CD4-positive, alpha-beta T cell (primary cell): Measurements from ENCODE around the gene EEF1A2. TPM values are rescaled to one million over a fixed set of nuclear protein-coding genes. Genes with fewer than 3 reads are reported as not detected.

Experiments
- ATAC-seq: fragments of 200-7000 bp; cut with Tn5 transposase; one replicate; pipeline ENCODE4 v1.10.0; 2022; ENCODE audit warnings: mild to moderate bottlenecking; ENCODE audit not compliant: poor library complexity
- CTCF ChIA-PET: fragments of 350-600 bp; sonication (Branson Sonifier 250); formaldehyde crosslinking; loops from one replicate; lab custom pipeline; 2021; ENCODE audit warnings: antibody characterized with exemption, inconsistent platforms; lab: Charles Lee
- POLR2A ChIA-PET: fragments of 350-600 bp; sonication (Branson Sonifier 250); formaldehyde crosslinking; loops from one replicate; lab custom pipeline; 2021; ENCODE audit warnings: antibody characterized with exemption, inconsistent platforms; lab: Charles Lee
- DNase-seq, 14 experiments: peaks; one replicate each; pipeline ENCODE4 v3.0.0-alpha.2; 2013 to 2020; ENCODE audit warnings: mixed read lengths in 2 of 14
- H3K27ac ChIP-seq, 2 donors: one replicate each; pipeline versions ENCODE4 v1.5.1 to v1.7.0; 2013; ENCODE audit warnings: low read length in 2 of 2, low read depth in 1 of 2, mild to moderate bottlenecking in 1 of 2
- H3K27me3 ChIP-seq, 2 experiments: 1 replicate in 1 of 2; 2 replicates in 1 of 2; pipeline versions ENCODE4 v1.6.1 to v1.7.0; 2013; ENCODE audit warnings: low read length in 2 of 2, control low read depth in 1 of 2, mild to moderate bottlenecking in 1 of 2, moderate library complexity in 1 of 2; ENCODE audit not compliant: insufficient read depth in 2 of 2, control insufficient read depth in 1 of 2
- H3K36me3 ChIP-seq: one replicate; pipeline ENCODE4 v1.6.1; 2013; ENCODE audit warnings: low read length, control low read depth; ENCODE audit not compliant: insufficient read depth
- H3K4me1 ChIP-seq: one replicate; pipeline ENCODE4 v1.6.1; 2013; ENCODE audit warnings: low read length, control low read depth; ENCODE audit not compliant: insufficient read depth
- H3K4me3 ChIP-seq: one replicate; pipeline ENCODE4 v1.5.1; 2013; ENCODE audit warnings: mild to moderate bottlenecking, low read length, moderate library complexity
- H3K9me3 ChIP-seq, 2 experiments: 1 replicate in 1 of 2; 2 replicates in 1 of 2; pipeline versions ENCODE4 v1.6.1 to v1.7.0; 2013; ENCODE audit warnings: low read length in 2 of 2, mild to moderate bottlenecking in 2 of 2, control low read depth in 1 of 2, moderate library complexity in 1 of 2; ENCODE audit not compliant: control insufficient read depth in 1 of 2, insufficient read depth in 1 of 2
- H3K27ac Mint-ChIP-seq: one replicate; pipeline ENCODE4 v1.8.0; 2020; ENCODE audit warnings: mixed read lengths
- H3K27me3 Mint-ChIP-seq: one replicate; pipeline ENCODE4 v1.8.0; 2021; ENCODE audit warnings: mixed read lengths
- H3K36me3 Mint-ChIP-seq: one replicate; pipeline ENCODE4 v1.8.0; 2021; ENCODE audit warnings: low read depth, mixed read lengths
- H3K4me1 Mint-ChIP-seq: one replicate; pipeline ENCODE4 v1.8.0; 2021; ENCODE audit warnings: low read depth, mixed read lengths
- H3K4me3 Mint-ChIP-seq: one replicate; pipeline ENCODE4 v1.8.0; 2020; ENCODE audit warnings: mild to moderate bottlenecking, mixed read lengths
- H3K9me3 Mint-ChIP-seq: one replicate; pipeline ENCODE4 v1.8.0; 2020; ENCODE audit warnings: mixed read lengths
- CTCF ChIP-seq: fragments of 200-600 bp; IDR thresholded peaks from one replicate; pipeline ENCODE4 v1.8.0; 2022; ENCODE audit warnings: antibody characterized with exemption, mild to moderate bottlenecking
- intact Hi-C, 2 experiments: fragments of 100-400 bp; cut with DNase I in 1 of 2; cut with micrococcal nuclease in 1 of 2; formaldehyde crosslinking; loops; one replicate each; pipeline versions ENCODE4 v1.15.1 to v1.9.0; 2023 to 2025; cut with DNase I, micrococcal nuclease
- total RNA-seq, 174 experiments: library from RNA in 2 of 174; stranded (reverse) in 2 of 174; gene quantifications; one replicate each; pipeline ENCODE4 v1.2.3 and lab custom pipeline; 2021 to 2026

Gene EEF1A2
- total RNA-seq, 2 experiments from 2014 or later = 0.92 to 1.1 TPM

- H3K9me3 Mint-ChIP-seq = no peaks in the 10 kb centered on the region
These were observed 40.2 kb upstream of the EEF1A2 start for GRCh38 chr20:63539092-63539430.

GRCh38 chr20:63538204-63539091 is 39.6 kb upstream of the EEF1A2 start:
- Histone ChIP-seq H3K4me1 (peaks cover 37% of the 10 kb centered on the region), H3K4me3 (peak overlapping the region; percentile 59), H3K9me3 (no peaks in the 10 kb centered on the region), H3K27ac (peak overlapping the region; percentile 59 to 73), H3K36me3 (no peaks in the 10 kb centered on the region), H3K27me3 (no peaks in the 10 kb centered on the region)
- ChIA-PET CTCF (interaction anchor here (0.8 to 2.9 kb wide), 21 partner anchors 10 to 442 kb away, joined by 3 to 18 read pairs (median 5); partner anchors contain the start of genes GMEB2, HELZ2, PPDPF and PRPF6), POLR2A (interaction anchor here (0.7 to 3.9 kb wide), 25 partner anchors 8 to 519 kb away, joined by 3 to 71 read pairs (median 6); partner anchors contain the start of genes ARFRP1, GMEB2, HELZ2 and LIME1)
- Mint-ChIP-seq H3K9me3 (no peaks in the 10 kb centered on the region), H3K27ac (peak overlapping the region; percentile 78), H3K4me1 (peaks cover 16% of the 10 kb centered on the region), H3K36me3 (no peaks in the 10 kb centered on the region), H3K27me3 (no peaks in the 10 kb centered on the region), H3K4me3 (peak overlapping the region; percentile 80)
- ATAC-seq = peak; percentile 15
- peak; percentile 42 for TF ChIP-seq CTCF
- peak in 9 of 14 experiments; percentile 20 to 82 (median 46) for DNase-seq
- intact Hi-C loops = loop anchor here (1.0 to 5.0 kb wide), 16 partner anchors 14 to 584 kb away; partner anchors contain the start of genes RTEL1 (in 1 of the 2), SAMD10 (in 1 of the 2) and TPD52L2 (in 1 of the 2)

More at GRCh38 chr20:63539092-63539430, 40.2 kb upstream of the EEF1A2 start:
- peaks cover 16% of the 10 kb centered on the region for H3K4me1 Mint-ChIP-seq
- Histone ChIP-seq H3K27ac (no peak overlapping the region), H3K27me3 (no peaks in the 10 kb centered on the region), H3K9me3 (no peaks in the 10 kb centered on the region), H3K4me1 (peaks cover 37% of the 10 kb centered on the region), H3K36me3 (no peaks in the 10 kb centered on the region), H3K4me3 (no peak overlapping the region)
- ChIA-PET CTCF (interaction anchor here (2.2 to 2.9 kb wide), 2 partner anchors 18 to 102 kb away, joined by 13 to 18 read pairs; partner anchors contain the start of gene PPDPF), POLR2A (interaction anchor here (1.3 to 3.9 kb wide), 5 partner anchors 17 to 199 kb away, joined by 3 to 71 read pairs (median 17); partner anchors contain the start of genes GMEB2 and PPDPF)
- no peaks in the 10 kb centered on the region for H3K36me3 Mint-ChIP-seq
- no peak overlapping the region for H3K27ac Mint-ChIP-seq
- H3K27me3 Mint-ChIP-seq = no peaks in the 10 kb centered on the region
- ATAC-seq = no peak
- H3K4me3 Mint-ChIP-seq = no peak overlapping the region
- intact Hi-C loops = loop anchor here (2.0 to 5.0 kb wide), 7 partner anchors 40 to 583 kb away; partner anchors contain the start of genes SAMD10 (in 1 of the 2) and TPD52L2 (in 1 of the 2)
- no peak for DNase-seq
- TF ChIP-seq CTCF = no peak

GRCh38 chr20:63537525-63538203 is 38.8 kb upstream of the EEF1A2 start:
- CTCF ChIA-PET = interaction anchor here (0.7 to 2.9 kb wide), 25 partner anchors 9 to 443 kb away, joined by 3 to 18 read pairs (median 5); partner anchors contain the start of genes GMEB2, HELZ2, PPDPF and PRPF6
- Histone ChIP-seq H3K36me3 (no peaks in the 10 kb centered on the region), H3K4me1 (peaks cover 37% of the 10 kb centered on the region), H3K9me3 (no peaks in the 10 kb centered on the region), H3K4me3 (peak overlapping the region; percentile 59), H3K27ac (peak overlapping the region; percentile 59 to 73), H3K27me3 (no peaks in the 10 kb centered on the region)
- no peaks in the 10 kb centered on the region for H3K27me3 Mint-ChIP-seq
- POLR2A ChIA-PET = interaction anchor here (0.7 to 3.9 kb wide), 26 partner anchors 8 to 520 kb away, joined by 3 to 71 read pairs (median 6); partner anchors contain the start of genes ARFRP1, GMEB2, HELZ2 and LIME1
- peaks cover 16% of the 10 kb centered on the region for H3K4me1 Mint-ChIP-seq
- ATAC-seq (peak; percentile 86), DNase-seq (peak; percentile 83 to 97 (median 88))
- TF ChIP-seq CTCF = peak; percentile 97
- peak overlapping the region; percentile 78 for H3K27ac Mint-ChIP-seq
- intact Hi-C loops = loop anchor here (1.0 to 5.0 kb wide), 17 partner anchors 15 to 585 kb away; partner anchors contain the start of genes PPDPF (in 1 of the 2), RTEL1 (in 1 of the 2), SAMD10 (in 1 of the 2) and TPD52L2 (in 1 of the 2)
- peak overlapping the region; percentile 80 for H3K4me3 Mint-ChIP-seq
- no peaks in the 10 kb centered on the region for H3K9me3 Mint-ChIP-seq
- H3K36me3 Mint-ChIP-seq = no peaks in the 10 kb centered on the region
